Fibroblast of mammary gland (primary cell): ENCODE measurements around the gene LRRC41.

Experiments used
- DNase-seq: peaks from one replicate; pipeline ENCODE4 v3.0.0-alpha.2; 2010; ENCODE audit warnings: low read depth
- H3K4me3 ChIP-seq: 2 replicates; pipeline ENCODE4 v1.5.1; 2011; ENCODE audit warnings: low read depth, mild to moderate bottlenecking, low read length, moderate library complexity; ENCODE audit not compliant: control insufficient read depth
- TF ChIP-seq, protein P1 (sequence below): conservative IDR thresholded peaks from 2 replicates; pipeline ENCODE4 v1.5.1; 2011; ENCODE audit warnings: low read depth, low read length, inconsistent platforms; ENCODE audit not compliant: control insufficient read depth, insufficient read depth

Gene LRRC41

DNA sequence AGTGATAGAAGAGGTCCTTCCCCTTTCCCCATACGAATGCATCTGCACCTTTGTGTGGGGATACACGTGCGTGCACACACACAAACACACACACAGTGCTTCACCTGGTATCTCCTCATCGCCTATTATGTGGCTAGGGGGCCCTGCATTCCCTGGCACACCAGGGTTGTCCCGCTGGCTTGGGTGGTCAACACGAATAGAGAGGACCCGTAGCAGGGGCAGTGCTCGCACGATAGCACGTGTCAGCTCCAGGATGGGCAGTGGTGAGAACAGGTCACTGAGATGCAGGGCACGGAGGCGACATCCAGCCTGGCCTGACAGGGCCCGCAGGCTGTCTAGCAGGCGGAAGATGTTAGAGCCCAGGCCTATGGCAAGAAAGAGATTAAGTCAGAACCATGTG, 22.4 kb downstream of the LRRC41 start:
- TF ChIP-seq, protein P1, sequence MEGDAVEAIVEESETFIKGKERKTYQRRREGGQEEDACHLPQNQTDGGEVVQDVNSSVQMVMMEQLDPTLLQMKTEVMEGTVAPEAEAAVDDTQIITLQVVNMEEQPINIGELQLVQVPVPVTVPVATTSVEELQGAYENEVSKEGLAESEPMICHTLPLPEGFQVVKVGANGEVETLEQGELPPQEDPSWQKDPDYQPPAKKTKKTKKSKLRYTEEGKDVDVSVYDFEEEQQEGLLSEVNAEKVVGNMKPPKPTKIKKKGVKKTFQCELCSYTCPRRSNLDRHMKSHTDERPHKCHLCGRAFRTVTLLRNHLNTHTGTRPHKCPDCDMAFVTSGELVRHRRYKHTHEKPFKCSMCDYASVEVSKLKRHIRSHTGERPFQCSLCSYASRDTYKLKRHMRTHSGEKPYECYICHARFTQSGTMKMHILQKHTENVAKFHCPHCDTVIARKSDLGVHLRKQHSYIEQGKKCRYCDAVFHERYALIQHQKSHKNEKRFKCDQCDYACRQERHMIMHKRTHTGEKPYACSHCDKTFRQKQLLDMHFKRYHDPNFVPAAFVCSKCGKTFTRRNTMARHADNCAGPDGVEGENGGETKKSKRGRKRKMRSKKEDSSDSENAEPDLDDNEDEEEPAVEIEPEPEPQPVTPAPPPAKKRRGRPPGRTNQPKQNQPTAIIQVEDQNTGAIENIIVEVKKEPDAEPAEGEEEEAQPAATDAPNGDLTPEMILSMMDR = no peak
- DNase-seq = no peak
- H3K4me3 ChIP-seq = no peak overlapping the region

DNA sequence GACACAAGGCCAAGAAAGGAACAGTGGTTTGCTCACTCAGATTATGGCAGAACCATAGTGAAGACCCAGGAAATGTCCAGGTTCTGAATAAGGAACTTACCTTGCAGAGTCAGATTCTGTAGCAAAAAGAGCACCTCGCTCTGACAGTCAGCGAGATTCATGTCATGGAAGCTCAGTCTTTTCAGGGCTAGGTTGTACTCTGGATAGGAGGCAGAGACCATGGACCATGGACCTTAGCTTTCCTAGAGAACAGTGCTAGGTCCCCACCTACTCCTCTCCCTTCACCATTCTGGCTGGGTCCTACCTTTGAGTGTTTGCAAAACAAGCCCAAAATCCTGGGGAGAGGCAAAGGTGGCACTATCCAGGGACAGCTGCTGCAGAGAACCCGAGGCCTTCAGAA, 23.3 kb downstream of the LRRC41 start:
- DNase-seq = no peak
- no peak overlapping the region for H3K4me3 ChIP-seq
- TF ChIP-seq, protein P1 = no peak

DNA sequence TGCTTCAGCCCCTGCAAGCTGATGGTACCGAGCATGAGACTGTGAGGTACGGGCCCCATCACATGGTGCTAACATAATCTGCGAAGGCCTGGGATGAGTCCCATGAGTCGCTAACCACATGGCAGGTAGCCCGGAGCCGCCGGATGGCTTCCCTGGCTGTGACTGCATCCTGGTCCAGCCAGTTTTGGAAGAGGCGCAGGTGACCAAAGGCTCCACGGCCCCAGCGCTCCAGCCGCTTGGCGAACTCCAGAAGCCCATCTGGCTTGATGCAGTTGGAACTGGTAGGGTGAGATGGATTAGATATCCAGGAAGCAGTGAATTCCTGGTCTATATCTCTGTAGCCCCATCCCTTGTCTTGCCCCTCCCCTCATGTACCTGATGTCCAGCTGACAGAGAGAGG, 24.6 kb downstream of the LRRC41 start:
- no peak overlapping the region for H3K4me3 ChIP-seq
- TF ChIP-seq, protein P1 = no peak
- peak; percentile 72 for DNase-seq

GRCh38 chr1:46277658-46278373, 25.6 kb downstream of the LRRC41 start:
- H3K4me3 ChIP-seq = no peak overlapping the region
- TF ChIP-seq, protein P1 = no peak
- no peak for DNase-seq

- TF ChIP-seq, protein P1 = no peak
- H3K4me3 ChIP-seq = no peak overlapping the region
- DNase-seq = no peak
These were observed 28.4 kb downstream of the LRRC41 start for GRCh38 chr1:46275030-46275337.

GRCh38 chr1:46274225-46275029, 29.0 kb downstream of the LRRC41 start:
- no peak overlapping the region for H3K4me3 ChIP-seq
- TF ChIP-seq, protein P1 = no peak
- DNase-seq = no peak
